ENCODE data around the gene ZNF268. TPM values are rescaled to one million over a fixed set of nuclear protein-coding genes. Genes with fewer than 3 reads are reported as not detected.
"Not testable (repeated sequence)": the region's sequence is repeated elsewhere in the genome, so short reads cannot be mapped to it uniquely, and the experiment has no call there.

ZNF268 gene
- total RNA-seq, 1 experiment from 2014 or later: 38.0 TPM

DNA sequence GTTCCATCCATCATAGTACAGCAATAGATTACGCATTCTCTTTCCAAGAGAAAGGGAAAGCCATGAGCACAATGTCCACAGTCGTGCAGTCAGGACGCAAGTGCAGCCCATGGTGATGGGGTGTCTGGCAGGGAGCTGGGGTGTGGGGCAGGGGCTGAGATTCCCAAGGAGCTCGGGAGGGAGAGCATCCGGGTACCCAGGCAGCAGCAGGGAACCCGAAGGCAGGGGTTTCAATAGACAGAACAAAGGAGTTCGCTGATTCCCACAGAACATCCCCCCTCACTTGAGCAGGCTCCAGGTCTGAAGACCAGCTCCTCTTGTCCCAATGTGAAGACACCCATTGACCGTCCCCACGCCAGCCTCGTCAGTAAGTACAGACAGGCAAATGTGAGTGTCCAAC, 40.9 kb downstream of the ZNF268 start:
- no peak for DNase-seq (ENCODE audit: low spot score)
- in situ Hi-C loops (cut with HindIII; ENCODE audit: low sequenced_read_pairs): no loop called here

DNA sequence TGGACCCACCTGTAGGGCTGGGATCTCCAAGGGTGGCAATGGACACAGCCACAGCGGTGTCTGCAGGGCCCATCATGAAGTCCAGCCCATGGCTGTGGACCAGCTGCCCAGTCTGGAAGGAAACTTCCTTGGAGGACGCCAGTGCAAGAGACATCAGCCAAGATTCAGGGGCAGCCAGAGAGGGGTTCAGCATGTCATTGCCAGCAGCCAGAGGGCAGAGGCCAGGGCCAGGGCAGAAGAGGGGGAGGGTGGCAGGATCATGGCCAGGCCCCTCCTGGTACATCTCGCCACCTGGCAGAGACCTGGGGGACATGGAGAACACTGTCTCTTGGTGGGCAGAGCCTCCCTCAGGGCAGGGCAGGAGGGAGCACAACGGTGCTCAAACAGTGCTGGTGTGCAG, 44.2 kb downstream of the ZNF268 start:
- DNase-seq (ENCODE audit: low spot score): no peak
- in situ Hi-C loops (cut with HindIII; ENCODE audit: low sequenced_read_pairs): no loop called here

DNA sequence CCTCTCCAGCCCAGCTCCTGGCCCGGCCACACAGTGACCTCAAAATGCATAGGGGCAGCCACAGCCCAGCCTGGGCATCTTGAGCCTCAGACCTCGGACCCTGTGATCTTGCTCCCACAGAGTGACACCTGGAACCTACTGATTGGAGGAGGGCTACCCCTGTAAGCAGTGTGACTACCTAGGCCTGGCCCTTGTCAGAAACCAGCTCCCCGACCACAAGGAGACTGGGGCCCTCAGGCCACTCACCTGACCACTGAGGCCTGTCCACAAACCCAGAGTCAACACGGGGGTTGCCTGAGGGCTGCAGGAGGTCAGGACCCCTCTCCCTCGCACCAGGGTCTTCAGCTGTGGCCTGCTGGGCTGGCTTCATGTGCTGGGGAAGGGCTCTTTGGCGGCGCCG, 45.4 kb downstream of the ZNF268 start:
- DNase-seq (ENCODE audit: low spot score): no peak
- in situ Hi-C loops (cut with HindIII; ENCODE audit: low sequenced_read_pairs): no loop called here

DNA sequence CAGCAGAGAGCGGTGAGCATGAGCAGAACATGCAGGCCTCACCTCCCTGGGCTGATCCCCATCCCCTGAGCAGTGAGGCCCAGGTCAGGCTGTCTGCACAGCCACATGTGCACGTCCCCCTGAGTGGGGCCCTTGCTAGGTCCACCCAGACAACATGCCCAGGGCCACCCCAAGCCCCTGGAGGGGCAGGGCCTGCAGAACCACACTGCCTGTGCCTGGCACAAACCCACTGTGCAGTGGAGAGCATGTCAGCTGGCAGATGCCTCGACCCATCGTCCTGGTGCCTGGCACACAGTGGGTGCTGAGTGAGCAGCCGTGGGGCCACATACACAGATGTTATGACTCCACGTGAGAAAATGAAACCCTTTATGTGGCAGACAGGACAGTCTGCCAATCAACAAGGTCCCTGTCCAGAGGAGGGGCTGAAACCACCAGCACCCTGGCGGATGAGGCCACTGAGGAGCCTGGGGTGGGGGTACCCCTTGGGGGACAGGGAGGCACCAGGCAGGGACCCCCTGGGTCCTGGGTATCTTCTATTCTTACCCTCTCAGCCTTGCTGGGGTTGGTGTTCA, 46.1 kb downstream of the ZNF268 start:
- DNase-seq (ENCODE audit: low spot score): no peak
- in situ Hi-C loops (cut with HindIII; ENCODE audit: low sequenced_read_pairs): no loop called here

DNA sequence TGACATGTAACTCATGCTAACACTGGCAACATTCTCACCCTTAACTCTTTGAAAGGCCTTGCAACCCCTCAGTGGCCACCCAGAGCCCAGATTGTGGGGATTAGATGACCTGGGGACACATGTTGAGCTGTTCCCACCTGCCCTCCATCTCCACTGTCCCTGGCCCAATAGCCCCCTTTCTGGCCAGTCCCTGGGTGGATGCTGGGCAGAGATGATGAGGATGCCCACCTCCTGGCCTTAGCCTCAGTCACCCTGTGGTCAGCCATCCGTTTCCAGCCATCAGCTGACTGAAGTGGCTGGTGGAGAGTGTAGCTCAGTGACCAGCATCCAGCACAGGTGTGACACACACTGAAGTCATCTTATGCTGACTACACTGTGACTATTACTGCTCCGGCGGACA, 49.7 kb downstream of the ZNF268 start:
- DNase-seq (ENCODE audit: low spot score): no peak
- in situ Hi-C loops (cut with HindIII; ENCODE audit: low sequenced_read_pairs): no loop called here

DNA sequence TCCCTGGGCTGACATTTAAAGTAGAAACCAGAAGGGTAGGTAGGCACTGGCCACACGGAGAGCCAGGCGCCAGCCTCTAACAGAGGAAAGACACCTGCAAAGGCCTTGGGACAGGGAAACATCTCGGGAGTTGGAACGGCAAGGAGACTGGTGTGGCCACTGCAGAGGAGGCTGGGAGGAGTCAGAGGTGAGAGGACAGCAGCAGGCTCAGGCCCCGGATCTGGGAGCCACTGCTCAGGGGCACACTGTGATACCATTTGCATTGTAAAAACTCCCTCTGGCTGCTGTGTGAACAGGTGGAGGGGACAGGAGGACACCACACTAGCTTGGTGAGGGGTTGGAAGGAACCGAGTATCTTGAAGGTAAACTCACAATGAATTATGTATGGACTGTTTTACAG, 51.7 kb downstream of the ZNF268 start:
- DNase-seq (ENCODE audit: low spot score): no peak
- in situ Hi-C loops (cut with HindIII; ENCODE audit: low sequenced_read_pairs): no loop called here

DNA sequence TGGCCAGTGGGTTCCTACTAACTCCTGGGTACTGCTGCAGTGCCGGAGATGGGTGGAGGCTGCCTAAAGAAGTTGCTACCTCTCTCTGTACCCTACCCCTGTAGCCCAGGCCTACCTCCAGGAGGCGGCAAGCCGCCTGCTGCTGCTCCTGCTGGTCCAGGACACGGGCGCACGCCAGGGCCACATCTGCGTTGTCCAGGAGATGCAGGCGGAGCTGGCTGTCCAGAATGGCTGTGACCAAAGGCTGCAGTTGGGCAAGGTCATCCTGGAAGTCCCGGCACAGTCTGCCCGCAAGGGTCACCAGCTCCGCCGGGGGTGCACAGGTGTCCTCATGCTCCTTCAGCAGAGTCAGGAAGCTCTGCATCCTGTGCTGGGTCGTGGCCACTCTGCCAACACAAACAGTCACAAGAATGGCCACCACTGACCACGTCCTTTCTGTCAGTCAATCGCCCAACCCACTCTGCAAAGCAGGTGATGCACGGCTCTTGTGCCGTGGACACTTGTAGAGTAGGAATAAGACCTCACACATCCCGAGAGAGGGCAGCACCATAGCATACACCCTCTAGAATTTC, 52.8 kb downstream of the ZNF268 start:
- in situ Hi-C loops (cut with HindIII; ENCODE audit: low sequenced_read_pairs): no loop called here
- no peak for DNase-seq (ENCODE audit: low spot score)

DNA sequence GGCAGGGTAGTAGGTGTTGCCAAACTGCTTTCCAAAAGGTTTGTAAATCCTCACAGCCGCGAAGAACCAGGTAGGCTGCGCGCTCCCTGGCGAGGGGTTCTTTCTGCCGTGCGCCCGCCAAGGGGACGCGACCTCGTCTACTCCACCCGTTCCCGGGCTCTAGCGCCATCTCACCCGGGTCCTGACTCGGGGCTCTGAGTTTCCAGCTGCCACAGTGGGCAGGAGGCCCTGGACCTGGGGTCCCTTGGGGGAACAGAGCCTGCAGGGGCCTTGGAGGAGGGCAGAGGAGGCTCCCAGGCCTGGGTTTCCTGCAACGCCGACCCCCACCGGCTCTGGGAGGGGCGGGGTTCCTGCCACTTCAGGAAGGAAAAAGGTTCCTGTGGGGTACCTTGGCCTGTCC, 53.7 kb downstream of the ZNF268 start:
- in situ Hi-C loops (cut with HindIII; ENCODE audit: low sequenced_read_pairs): no loop called here
- DNase-seq (ENCODE audit: low spot score): no peak

DNA sequence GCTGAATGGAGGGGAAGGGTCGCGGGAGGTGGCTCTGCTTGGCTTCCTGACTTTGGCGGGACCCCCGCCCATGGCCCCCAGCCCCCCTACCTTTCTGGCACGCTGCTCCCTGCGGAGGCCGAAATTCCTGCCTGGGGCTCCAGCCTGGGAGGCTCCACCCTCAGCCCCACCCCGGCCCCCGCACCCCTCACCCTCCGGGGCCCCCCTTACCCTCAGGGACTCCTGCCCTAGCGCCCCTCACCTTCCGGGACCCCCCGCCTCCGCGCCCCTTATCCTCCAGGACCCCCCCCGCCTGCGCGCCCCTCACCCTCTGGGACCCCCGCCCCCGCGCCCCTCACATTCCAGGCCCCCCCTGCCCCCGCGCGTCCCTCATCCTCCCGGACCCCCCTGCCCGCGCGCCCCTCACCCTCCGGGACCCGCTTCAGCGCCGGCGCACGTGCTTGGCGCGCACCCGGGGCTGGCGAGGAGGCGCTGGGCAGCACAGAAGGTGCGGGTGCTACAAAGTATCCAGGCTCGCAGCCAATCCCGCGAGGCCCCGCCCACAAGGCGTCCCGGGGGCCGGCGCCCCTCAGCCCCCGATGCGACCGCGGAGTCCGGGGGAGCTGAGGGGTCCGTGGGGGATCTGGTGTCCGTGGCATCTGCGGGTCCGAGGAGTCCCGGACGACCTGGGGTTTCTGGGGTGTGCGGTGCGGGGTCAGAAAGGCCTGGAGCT, 54.3 kb downstream of the ZNF268 start, which contains the start of gene ANHX:
Gene ANHX (minus strand): TSS at position 477 of the 712 bp plus-strand sequence. CDS start 1,521 bp downstream, outside the sequence.
- in situ Hi-C loops (cut with HindIII; ENCODE audit: low sequenced_read_pairs): no loop called here
- DNase-seq (ENCODE audit: low spot score): no peak

DNA sequence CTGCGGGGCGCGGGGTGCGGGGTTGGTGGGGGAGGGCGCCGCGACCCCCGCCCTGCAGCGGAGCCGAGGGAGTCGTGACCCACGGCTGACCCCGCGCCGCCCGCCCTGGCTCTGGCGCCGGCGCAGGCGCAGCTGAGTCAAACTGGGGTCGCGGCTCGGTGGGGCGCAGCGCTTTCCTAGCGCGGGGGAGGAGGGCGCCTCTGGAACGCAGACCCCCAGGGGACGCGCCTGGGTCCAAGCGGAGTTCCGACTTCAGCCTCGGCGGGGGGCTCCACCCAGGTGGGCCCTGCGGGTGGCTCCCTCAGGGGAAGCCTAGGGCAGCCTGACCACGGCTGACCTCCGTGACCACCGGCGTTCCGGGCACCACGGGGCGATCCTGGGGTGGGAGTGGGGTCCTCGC, 54.8 kb downstream of the ZNF268 start:
- DNase-seq (ENCODE audit: low spot score): no peak
- in situ Hi-C loops (cut with HindIII; ENCODE audit: low sequenced_read_pairs): no loop called here

DNA sequence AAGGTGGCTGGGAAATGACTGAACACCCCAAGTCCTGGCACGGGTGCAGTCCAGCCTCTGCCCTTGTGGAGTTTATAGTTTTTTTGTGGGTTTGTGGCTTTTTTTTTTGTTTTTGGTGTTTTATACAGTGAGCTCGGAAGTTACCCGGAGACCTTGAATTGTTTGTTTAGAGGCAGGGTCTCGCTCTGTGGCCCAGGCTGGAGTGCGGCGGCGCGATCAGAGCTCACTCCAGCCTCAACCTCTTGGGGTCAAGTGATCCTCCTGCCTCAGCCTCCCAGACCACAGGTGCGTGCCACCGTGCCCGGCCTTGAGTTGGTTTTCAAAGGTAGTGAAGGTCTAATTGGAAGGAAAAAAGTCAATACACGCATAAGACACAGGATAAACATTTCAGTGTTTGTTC, 55.3 kb downstream of the ZNF268 start:
- in situ Hi-C loops (cut with HindIII; ENCODE audit: low sequenced_read_pairs): no loop called here
- no peak for DNase-seq (ENCODE audit: low spot score)

DNA sequence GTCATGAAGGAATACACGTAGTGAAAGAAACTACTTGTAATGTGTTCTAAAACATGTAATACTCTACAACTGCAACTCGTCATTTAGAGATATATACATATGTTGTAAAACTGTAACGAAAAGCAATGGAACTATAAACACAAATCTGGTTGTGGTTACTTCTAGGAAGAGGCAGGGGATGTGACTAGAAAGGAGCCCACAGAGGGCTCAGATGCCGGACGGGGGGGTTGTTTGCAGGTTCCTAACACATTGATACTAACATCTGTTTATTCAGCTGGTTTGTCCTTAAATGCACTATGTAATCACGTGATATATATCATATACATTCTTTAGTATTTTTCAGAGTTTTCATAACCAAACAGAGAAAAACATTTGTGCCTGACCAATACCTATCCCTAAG, 70.4 kb downstream of the ZNF268 start:
- DNase-seq (ENCODE audit: low spot score): no peak
- in situ Hi-C loops (cut with HindIII; ENCODE audit: low sequenced_read_pairs): no loop called here

DNA sequence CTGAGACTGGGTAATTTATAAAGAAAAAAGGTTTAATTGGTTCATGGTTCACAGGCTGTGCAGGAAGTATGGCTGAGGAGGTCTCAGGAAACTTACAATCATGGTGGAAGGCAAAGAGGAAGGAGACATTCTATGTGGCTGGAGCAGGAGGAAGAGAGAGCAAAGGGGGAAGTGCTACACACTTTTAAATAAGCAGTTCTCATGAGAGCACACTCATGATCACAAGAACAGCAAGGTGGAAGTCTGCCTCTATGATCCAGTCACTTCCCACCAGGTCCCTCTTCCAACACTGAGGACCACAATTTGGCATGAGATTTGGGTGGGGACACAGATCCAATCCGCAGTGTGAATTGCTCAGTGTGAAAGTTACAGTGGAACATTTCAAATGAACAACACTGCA, 74.5 kb downstream of the ZNF268 start:
- in situ Hi-C loops (cut with HindIII; ENCODE audit: low sequenced_read_pairs); DNase-seq (ENCODE audit: low spot score): not testable (repeated sequence)

DNA sequence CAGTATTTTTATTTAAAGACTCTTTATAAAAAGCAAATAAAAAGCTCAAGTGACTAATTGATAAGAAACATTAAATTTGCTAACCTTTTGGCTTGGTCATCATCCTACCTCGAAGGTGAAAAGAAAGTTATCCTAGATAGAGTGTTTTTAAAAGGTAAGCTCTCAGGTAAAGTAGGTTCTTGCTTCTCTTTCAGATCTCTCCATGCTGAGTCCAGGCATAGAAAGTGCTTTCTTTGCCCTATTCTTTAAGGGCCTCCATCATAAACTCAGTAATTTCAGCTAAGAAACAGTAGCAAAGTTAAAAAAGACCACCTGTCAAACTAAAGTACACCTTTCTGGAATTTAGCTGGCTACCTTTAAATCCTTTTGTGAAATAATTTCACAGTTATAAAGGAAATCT, 75.0 kb downstream of the ZNF268 start:
- in situ Hi-C loops (cut with HindIII; ENCODE audit: low sequenced_read_pairs): no loop called here
- no peak for DNase-seq (ENCODE audit: low spot score)

DNA sequence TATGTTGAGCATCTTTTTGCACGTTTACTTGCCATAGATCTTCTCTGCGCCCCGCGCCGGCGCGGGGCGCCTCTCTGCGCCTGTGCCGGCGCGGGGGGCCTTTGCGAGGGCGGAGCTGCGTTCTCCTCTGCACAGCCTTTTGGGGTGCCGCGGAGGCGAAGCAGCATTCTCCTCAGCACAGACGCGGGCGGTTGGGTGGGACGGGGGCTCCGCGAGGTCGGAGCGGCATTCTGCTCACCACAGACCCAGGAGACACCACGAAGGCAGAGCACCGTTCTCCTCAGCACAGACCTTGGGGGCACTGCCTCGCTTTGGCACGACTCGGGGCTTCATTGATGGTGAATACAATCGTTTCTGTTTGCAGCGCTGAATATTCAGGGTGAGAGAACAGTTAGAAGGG, 82.9 kb downstream of the ZNF268 start:
- in situ Hi-C loops (cut with HindIII; ENCODE audit: low sequenced_read_pairs): no loop called here
- DNase-seq (ENCODE audit: low spot score): no peak

Other genes starting within 250 kb of the ZNF268 start
- 5.7 and 7.1 TPM in 2 replicates for gene ZNF605, start 225.2 kb upstream of the ZNF268 start, total RNA-seq (2014; rRNA removed; shearing (Covaris generic))
- 10.5 and 17.5 TPM in 2 replicates for gene ZNF26, start 195.1 kb upstream of the ZNF268 start, total RNA-seq (2014; rRNA removed; shearing (Covaris generic))
- 10.0 and 32.6 TPM in 2 replicates for gene ZNF84, start 144.0 kb upstream of the ZNF268 start, total RNA-seq (2014; rRNA removed; shearing (Covaris generic))
- gene ZNF140, start 100.6 kb upstream of the ZNF268 start, total RNA-seq (2014; rRNA removed; shearing (Covaris generic)): 19.8 and 30.4 TPM in 2 replicates
- 1.4 and 1.6 TPM in 2 replicates for gene ZNF891, start 51.2 kb upstream of the ZNF268 start, total RNA-seq (2014; rRNA removed; shearing (Covaris generic))
- gene ZNF10, start 50.9 kb upstream of the ZNF268 start, total RNA-seq (2014; rRNA removed; shearing (Covaris generic)): 4.7 and 5.1 TPM in 2 replicates
- gene ANHX, start 54.4 kb downstream of the ZNF268 start, total RNA-seq (2014; rRNA removed; shearing (Covaris generic)): not detected in 2 replicates

Measured in G401 (cell line).